ENCODE data around the gene CTXN1.
"Not testable (repeated sequence)": the region's sequence is repeated elsewhere in the genome, so short reads cannot be mapped to it uniquely, and the experiment has no call there.

Gene CTXN1

GRCh38 chr19:7895565-7895964, 30.4 kb downstream of the CTXN1 start:
- H3F3A ChIP-seq (ENCODE audit: low read depth) = no peaks in the 10 kb centered on the region
- no peak overlapping the region for H3K4me3 ChIP-seq (ENCODE audit: low read length, poor library complexity, severe bottlenecking)
- H3K9me3 ChIP-seq (ENCODE audit: insufficient read depth, low read depth, low read length) = no peaks in the 10 kb centered on the region
- H3K79me2 ChIP-seq (ENCODE audit: insufficient read depth, low read length) = no peaks in the 10 kb centered on the region
- no peaks in the 10 kb centered on the region for H3K9me2 ChIP-seq (replicated peaks; ENCODE audit: low read depth, low read length)
- no peaks in the 10 kb centered on the region for H3K36me3 ChIP-seq (ENCODE audit: insufficient read depth, low read length)
- no peak overlapping the region for H3K9ac ChIP-seq (ENCODE audit: low read depth, low read length, poor library complexity, severe bottlenecking)
- no peak overlapping the region for H2AFZ ChIP-seq (ENCODE audit: low read length)
- H3K27me3 ChIP-seq (ENCODE audit: insufficient read depth, low read length, poor library complexity, severe bottlenecking) = no peaks in the 10 kb centered on the region
- peaks cover 4% of the 10 kb centered on the region for H3K4me1 ChIP-seq (ENCODE audit: insufficient read depth, low read length, poor library complexity, severe bottlenecking)
- H4K20me1 ChIP-seq (ENCODE audit: insufficient read depth, low read length, poor library complexity, severe bottlenecking) = no peaks in the 10 kb centered on the region
- TF ChIP-seq CTCF (conservative IDR thresholded peaks at IDR 0.05; ENCODE audit: low read length) = no peak
- no peak for TF ChIP-seq EZH2phosphoT487 (IDR thresholded peaks at IDR 0.05; ENCODE audit: borderline replicate concordance)
- H3K4me2 ChIP-seq (ENCODE audit: low read depth, low read length, poor library complexity, severe bottlenecking) = no peak overlapping the region

- Histone ChIP-seq H2AFZ (ENCODE audit: low read length) (no peak overlapping the region), H3K36me3 (ENCODE audit: insufficient read depth, low read length) (no peaks in the 10 kb centered on the region), H3K27me3 (ENCODE audit: insufficient read depth, low read length, poor library complexity, severe bottlenecking) (no peaks in the 10 kb centered on the region), H3K9ac (ENCODE audit: low read depth, low read length, poor library complexity, severe bottlenecking) (no peak overlapping the region), H3K4me2 (ENCODE audit: low read depth, low read length, poor library complexity, severe bottlenecking) (no peak overlapping the region), H3K4me1 (ENCODE audit: insufficient read depth, low read length, poor library complexity, severe bottlenecking) (peaks cover 4% of the 10 kb centered on the region), H3K79me2 (ENCODE audit: insufficient read depth, low read length) (no peaks in the 10 kb centered on the region), H3K4me3 (ENCODE audit: low read length, poor library complexity, severe bottlenecking) (no peak overlapping the region), H3K9me2 (replicated peaks; ENCODE audit: low read depth, low read length) (no peaks in the 10 kb centered on the region), H4K20me1 (ENCODE audit: insufficient read depth, low read length, poor library complexity, severe bottlenecking) (no peaks in the 10 kb centered on the region), H3K9me3 (ENCODE audit: insufficient read depth, low read depth, low read length) (no peaks in the 10 kb centered on the region), H3F3A (ENCODE audit: low read depth) (no peaks in the 10 kb centered on the region)
- TF ChIP-seq CTCF (conservative IDR thresholded peaks at IDR 0.05; ENCODE audit: low read length) (no peak), EZH2phosphoT487 (IDR thresholded peaks at IDR 0.05; ENCODE audit: borderline replicate concordance) (no peak)
These were observed 31.2 kb downstream of the CTXN1 start for GRCh38 chr19:7894612-7895309.

DNA sequence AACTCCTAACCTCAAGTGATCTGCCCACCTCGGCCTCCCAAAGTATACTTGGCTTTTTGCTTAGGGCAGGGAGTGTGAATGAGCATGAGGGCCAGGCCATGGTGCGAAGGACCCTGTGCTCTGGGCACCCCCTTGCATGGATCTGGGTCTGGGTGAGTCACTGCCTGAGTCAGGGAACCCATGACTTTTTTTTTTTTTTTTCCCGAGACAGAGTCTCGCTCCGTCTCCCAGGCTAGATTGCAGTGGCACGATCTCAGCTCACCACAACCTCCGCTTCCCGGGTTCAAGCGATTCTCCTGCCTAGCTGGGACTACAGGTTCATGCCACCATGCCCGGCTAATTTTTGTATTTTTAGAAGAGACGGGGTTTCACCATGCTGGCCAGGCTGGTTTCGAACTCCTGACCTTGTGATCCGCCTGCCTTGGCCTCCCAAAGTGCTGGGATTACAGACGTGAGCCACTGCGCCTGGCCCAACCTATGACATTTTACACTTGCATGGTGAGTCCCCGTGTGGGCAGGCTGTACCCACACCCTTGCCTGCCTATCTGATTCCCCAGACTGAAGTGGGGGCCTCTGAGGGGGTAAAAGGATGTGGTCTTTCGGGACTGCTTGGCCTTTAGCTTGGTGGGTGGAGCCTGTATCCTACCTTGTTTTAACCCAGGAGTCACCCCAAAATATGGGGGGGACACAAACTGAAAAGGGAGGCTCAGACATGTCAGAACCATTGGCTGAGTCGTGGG, 32.4 kb downstream of the CTXN1 start:
- not testable (repeated sequence) for H3K9me3 ChIP-seq (ENCODE audit: insufficient read depth, low read depth, low read length); H3K9ac ChIP-seq (ENCODE audit: low read depth, low read length, poor library complexity, severe bottlenecking); H3K36me3 ChIP-seq (ENCODE audit: insufficient read depth, low read length); H3K4me2 ChIP-seq (ENCODE audit: low read depth, low read length, poor library complexity, severe bottlenecking); H3F3A ChIP-seq (ENCODE audit: low read depth); H3K4me3 ChIP-seq (ENCODE audit: low read length, poor library complexity, severe bottlenecking); H3K9me2 ChIP-seq (replicated peaks; ENCODE audit: low read depth, low read length); H3K27me3 ChIP-seq (ENCODE audit: insufficient read depth, low read length, poor library complexity, severe bottlenecking); H4K20me1 ChIP-seq (ENCODE audit: insufficient read depth, low read length, poor library complexity, severe bottlenecking); H3K79me2 ChIP-seq (ENCODE audit: insufficient read depth, low read length); H2AFZ ChIP-seq (ENCODE audit: low read length); H3K4me1 ChIP-seq (ENCODE audit: insufficient read depth, low read length, poor library complexity, severe bottlenecking)

Data from Loucy (cell line).